A549 (cell line): ENCODE results near the gene AUTS2. TPM values are rescaled to one million over a fixed set of nuclear protein-coding genes. Genes with fewer than 3 reads are reported as not detected.

Source experiments
- ATAC-seq, 2 experiments: fragments of 200-7000 bp in 1 of 2; fragments of >200 bp in 1 of 2; cut with Nextera tagmentation in 1 of 2; cut with Tn5 transposase in 1 of 2; 3 replicates each; pipeline versions ENCODE4 v1.8.0 to v1.9.1; 2018 to 2020; ENCODE audit warnings: mild to moderate bottlenecking in 1 of 2, moderate library complexity in 1 of 2
- CTCF ChIA-PET: fragments of 300-600 bp; sonication (Branson Sonifier 250); formaldehyde crosslinking; extraction: SDS; loops from one replicate; lab custom pipeline; 2021; ENCODE audit warnings: antibody characterized with exemption, inconsistent platforms; lab: Yijun Ruan, JAX
- POLR2A ChIA-PET: fragments of 350-600 bp; formaldehyde crosslinking; extraction: SDS; loops from one replicate; lab custom pipeline; 2021; ENCODE audit warnings: antibody characterized with exemption, inconsistent platforms; lab: Yijun Ruan, JAX
- DNase-seq, 2 experiments: peaks; one replicate each; pipeline versions ENCODE4 v3.0.0 to v3.0.0-alpha.2; 2011 to 2016; ENCODE audit warnings: low read depth in 1 of 2, low spot score in 1 of 2
- FAIRE-seq: peaks from 2 replicates; lab custom pipeline; 2011; peaks lifted over from hg19 to GRCh38; lab: Jason Lieb, UNC
- H3K27ac ChIP-seq, 2 experiments: fragments of >200 bp; sonication (Bioruptor Twin); formaldehyde crosslinking; 3 replicates each; pipeline ENCODE4 v1.5.1; 2016 to 2017
- H3K4me1 ChIP-seq: fragments of >200 bp; sonication (Bioruptor Twin); formaldehyde crosslinking; 3 replicates; pipeline ENCODE4 v1.6.1; 2016
- H3K4me2 ChIP-seq: fragments of >200 bp; sonication (Bioruptor Twin); formaldehyde crosslinking; 3 replicates; pipeline ENCODE4 v1.6.1; 2016
- H3K4me3 ChIP-seq: fragments of >200 bp; sonication (Bioruptor Twin); formaldehyde crosslinking; 3 replicates; pipeline ENCODE4 v1.5.1; 2016
- H3K9me3 ChIP-seq: fragments of >200 bp; sonication (Bioruptor Twin); formaldehyde crosslinking; 3 replicates; pipeline ENCODE4 v1.6.1; 2016
- BHLHE40 ChIP-seq: IDR thresholded peaks from 2 replicates; pipeline ENCODE4 v1.6.1; 2012; ENCODE audit warnings: low read depth, low read length, inconsistent platforms
- CBX2 ChIP-seq: fragments of 200-600 bp; sonication (generic); IDR thresholded peaks from 2 replicates; pipeline ENCODE4 v1.6.1; 2016; ENCODE audit warnings: low read depth, mild to moderate bottlenecking, borderline replicate concordance
- CEBPB ChIP-seq, 2 experiments: fragments of >200 bp in 1 of 2; sonication (Bioruptor Twin) in 1 of 2; formaldehyde crosslinking in 1 of 2; IDR thresholded peaks; 2 replicates each; pipeline ENCODE4 v1.6.1; 2012 to 2016
- CHD2 ChIP-seq: fragments of 150-350 bp; IDR thresholded peaks from 2 replicates; pipeline ENCODE4 v1.6.1; 2014; ENCODE audit warnings: low read length; ENCODE audit not compliant: partially characterized antibody
- CHD4 ChIP-seq: fragments of 200-600 bp; sonication (generic); IDR thresholded peaks from 2 replicates; pipeline ENCODE4 v1.6.1; 2016; ENCODE audit warnings: antibody characterized with exemption, mild to moderate bottlenecking, borderline replicate concordance
- EHF ChIP-seq: fragments of 250-450 bp; sonication (Bioruptor Pico); IDR thresholded peaks from 2 replicates; pipeline ENCODE4 v1.5.0; 2020; ENCODE audit warnings: mild to moderate bottlenecking
- FOSB ChIP-seq: fragments of 250-450 bp; sonication (Bioruptor Pico); IDR thresholded peaks from 2 replicates; pipeline ENCODE4 v1.5.0; 2020; ENCODE audit warnings: mild to moderate bottlenecking, moderate library complexity
- FOSL2 ChIP-seq, 2 experiments: fragments of 450-650 bp in 1 of 2; fragments of >200 bp in 1 of 2; sonication (Bioruptor Twin) in 1 of 2; formaldehyde crosslinking; IDR thresholded peaks; 2 replicates each; pipeline versions ENCODE4 v1.5.0 to v1.6.1; 2016 to 2020; ENCODE audit warnings: mild to moderate bottlenecking in 1 of 2, moderate library complexity in 1 of 2
- HOXB5 ChIP-seq: fragments of 250-450 bp; sonication (Bioruptor Pico); IDR thresholded peaks from 2 replicates; pipeline ENCODE4 v1.5.0; 2020; ENCODE audit warnings: mild to moderate bottlenecking, moderate library complexity
- KDM1A ChIP-seq: fragments of 200-600 bp; sonication (generic); IDR thresholded peaks from 2 replicates; pipeline ENCODE4 v1.6.1; 2016; ENCODE audit warnings: low read depth, mild to moderate bottlenecking
- KDM5A ChIP-seq: fragments of 200-600 bp; sonication (generic); IDR thresholded peaks from 2 replicates; pipeline ENCODE4 v1.6.1; 2016; ENCODE audit warnings: antibody characterized with exemption, mild to moderate bottlenecking
- MYC ChIP-seq: IDR thresholded peaks from 2 replicates; pipeline ENCODE4 v1.6.1; 2012; ENCODE audit warnings: mild to moderate bottlenecking, inconsistent platforms, low read length, improper control_type of control experiment, borderline replicate concordance
- NFE2L2 ChIP-seq: fragments of 150-350 bp; conservative IDR thresholded peaks from 2 replicates; pipeline ENCODE4 v1.6.1; 2014; ENCODE audit warnings: low read length
- NPAS2 ChIP-seq: fragments of 250-450 bp; sonication (Bioruptor Pico); IDR thresholded peaks from 2 replicates; pipeline ENCODE4 v1.8.0; 2022; ENCODE audit warnings: mild to moderate bottlenecking, moderate library complexity, borderline replicate concordance
- RCOR1 ChIP-seq: fragments of 150-350 bp; IDR thresholded peaks from 2 replicates; pipeline ENCODE4 v1.6.1; 2014; ENCODE audit warnings: antibody characterized with exemption, low read length, low read depth
- RNF2 ChIP-seq: fragments of 200-600 bp; sonication (generic); IDR thresholded peaks from 2 replicates; pipeline ENCODE4 v1.6.1; 2016; ENCODE audit warnings: low read depth, mild to moderate bottlenecking, antibody characterized with exemption, moderate library complexity, borderline replicate concordance
- SMC3 ChIP-seq: fragments of >200 bp; sonication (Bioruptor Twin); formaldehyde crosslinking; IDR thresholded peaks from 3 replicates; pipeline ENCODE4 v1.6.1; 2018; ENCODE audit warnings: inconsistent platforms
- SREBF2 ChIP-seq: fragments of 450-650 bp; IDR thresholded peaks from 2 replicates; pipeline ENCODE4 v1.6.1; 2014; ENCODE audit warnings: mild to moderate bottlenecking, moderate library complexity
- TFCP2L1 ChIP-seq: fragments of 250-450 bp; sonication (Bioruptor Pico); IDR thresholded peaks from 2 replicates; pipeline ENCODE4 v1.5.0; 2021; ENCODE audit warnings: mild to moderate bottlenecking
- USF2 ChIP-seq: fragments of 450-650 bp; IDR thresholded peaks from 2 replicates; pipeline ENCODE4 v1.6.1; 2014; ENCODE audit warnings: antibody characterized with exemption
- ZC3H11A ChIP-seq: fragments of 450-650 bp; IDR thresholded peaks from 2 replicates; pipeline ENCODE4 v1.6.1; 2014; ENCODE audit warnings: antibody characterized with exemption, mild to moderate bottlenecking
- ZFP36 ChIP-seq: fragments of 450-650 bp; IDR thresholded peaks from 2 replicates; pipeline ENCODE4 v1.6.1; 2014; ENCODE audit warnings: borderline replicate concordance; ENCODE audit not compliant: partially characterized antibody
- WGBS: methylation state at CpG from one replicate; pipeline ENCODE4 v1.1.6; 2017; ENCODE audit errors: missing lambda C conversion rate; 5-methylcytosine and 5-hydroxymethylcytosine counted together
- polyA plus RNA-seq, 4 experiments: library from polyadenylated mRNA; depleted of rRNA in 3 of 4; stranded (reverse); fragments of >200 nt; fragmentation: RNase III in 1 of 4; extraction: RNeasy Plus Mini Kit Qiagen cat#74134 plus additional on column Dnase treatment in 1 of 4; gene quantifications; 2 replicates in 3 of 4; 3 replicates in 1 of 4; pipeline ENCODE4 v1.2.3, GENCODE V29; 2011 to 2017
- TF ChIP-seq, protein P1 (sequence below): fragments of 250-450 bp; sonication (Bioruptor Pico); IDR thresholded peaks from 2 replicates; pipeline ENCODE4 v1.5.0; 2020; ENCODE audit warnings: low read depth, mild to moderate bottlenecking, moderate library complexity
- TF ChIP-seq, protein P2 (sequence below): fragments of 150-350 bp; IDR thresholded peaks from 2 replicates; pipeline ENCODE4 v1.6.1; 2014; ENCODE audit warnings: low read depth, mild to moderate bottlenecking, low read length
- TF ChIP-seq, protein P3 (sequence below): fragments of 250-450 bp; sonication (Bioruptor Pico); IDR thresholded peaks from 2 replicates; pipeline ENCODE4 v1.5.0; 2021; ENCODE audit warnings: mild to moderate bottlenecking, moderate library complexity, borderline replicate concordance
- TF ChIP-seq, protein P4 (sequence below): IDR thresholded peaks from 2 replicates; pipeline ENCODE4 v1.6.1; 2012

The AUTS2 gene
- polyA plus RNA-seq, 2 of the 4 experiments (the other 2 are of a cell fraction) = 1.6 to 3.6 TPM

- POLR2A ChIA-PET = no interaction called here
Observed at GRCh38 chr7:69685293-69685631, 87.0 kb downstream of the AUTS2 start.

GRCh38 chr7:69686366-69686765 is 88.1 kb downstream of the AUTS2 start:
- Histone ChIP-seq H3K4me3 (no peak overlapping the region), H3K4me2 (no peak overlapping the region), H3K4me1 (peaks cover 4% of the 10 kb centered on the region; the same call in 1 of the 3 replicates), H3K9me3 (no peaks in the 10 kb centered on the region), H3K27ac (no peak overlapping the region)
- DNase-seq (no peak), FAIRE-seq (no peak), ATAC-seq (no peak)
- TF ChIP-seq ZC3H11A (no peak), RNF2 (no peak), CHD2 (no peak), FOSL2 (IDR thresholded peaks at IDR 0.05) (no peak), FOSL2 (CRISPR knock-in tag; IDR thresholded peaks at IDR 0.05) (no peak), KDM5A (no peak), CHD4 (no peak), SMC3 (no peak), MYC (no peak), RCOR1 (no peak), FOSB (no peak), KDM1A (no peak), TFCP2L1 (CRISPR knock-in tag) (no peak), HOXB5 (CRISPR knock-in tag) (no peak), EHF (no peak), NPAS2 (CRISPR knock-in tag) (no peak), ZFP36 (no peak)
- TF ChIP-seq, protein P1, sequence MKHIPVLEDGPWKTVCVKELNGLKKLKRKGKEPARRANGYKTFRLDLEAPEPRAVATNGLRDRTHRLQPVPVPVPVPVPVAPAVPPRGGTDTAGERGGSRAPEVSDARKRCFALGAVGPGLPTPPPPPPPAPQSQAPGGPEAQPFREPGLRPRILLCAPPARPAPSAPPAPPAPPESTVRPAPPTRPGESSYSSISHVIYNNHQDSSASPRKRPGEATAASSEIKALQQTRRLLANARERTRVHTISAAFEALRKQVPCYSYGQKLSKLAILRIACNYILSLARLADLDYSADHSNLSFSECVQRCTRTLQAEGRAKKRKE = no peak
- TF ChIP-seq, protein P2, sequence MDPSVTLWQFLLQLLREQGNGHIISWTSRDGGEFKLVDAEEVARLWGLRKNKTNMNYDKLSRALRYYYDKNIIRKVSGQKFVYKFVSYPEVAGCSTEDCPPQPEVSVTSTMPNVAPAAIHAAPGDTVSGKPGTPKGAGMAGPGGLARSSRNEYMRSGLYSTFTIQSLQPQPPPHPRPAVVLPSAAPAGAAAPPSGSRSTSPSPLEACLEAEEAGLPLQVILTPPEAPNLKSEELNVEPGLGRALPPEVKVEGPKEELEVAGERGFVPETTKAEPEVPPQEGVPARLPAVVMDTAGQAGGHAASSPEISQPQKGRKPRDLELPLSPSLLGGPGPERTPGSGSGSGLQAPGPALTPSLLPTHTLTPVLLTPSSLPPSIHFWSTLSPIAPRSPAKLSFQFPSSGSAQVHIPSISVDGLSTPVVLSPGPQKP = no peak
- TF ChIP-seq, protein P3, sequence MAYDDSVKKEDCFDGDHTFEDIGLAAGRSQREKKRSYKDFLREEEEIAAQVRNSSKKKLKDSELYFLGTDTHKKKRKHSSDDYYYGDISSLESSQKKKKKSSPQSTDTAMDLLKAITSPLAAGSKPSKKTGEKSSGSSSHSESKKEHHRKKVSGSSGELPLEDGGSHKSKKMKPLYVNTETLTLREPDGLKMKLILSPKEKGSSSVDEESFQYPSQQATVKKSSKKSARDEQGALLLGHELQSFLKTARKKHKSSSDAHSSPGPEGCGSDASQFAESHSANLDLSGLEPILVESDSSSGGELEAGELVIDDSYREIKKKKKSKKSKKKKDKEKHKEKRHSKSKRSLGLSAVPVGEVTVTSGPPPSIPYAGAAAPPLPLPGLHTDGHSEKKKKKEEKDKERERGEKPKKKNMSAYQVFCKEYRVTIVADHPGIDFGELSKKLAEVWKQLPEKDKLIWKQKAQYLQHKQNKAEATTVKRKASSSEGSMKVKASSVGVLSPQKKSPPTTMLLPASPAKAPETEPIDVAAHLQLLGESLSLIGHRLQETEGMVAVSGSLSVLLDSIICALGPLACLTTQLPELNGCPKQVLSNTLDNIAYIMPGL (CRISPR knock-in tag) = no peak
- CTCF ChIA-PET = interaction anchor here (0.8 kb wide), 1 partner anchor 9 kb away, joined by 3 read pairs; no protein-coding TSS in a partner anchor
- POLR2A ChIA-PET = no interaction called here
- WGBS = 80% methylated on average over 2 of the region's 2 CpGs

More at GRCh38 chr7:69685293-69685631, 87.0 kb downstream of the AUTS2 start:
- TF ChIP-seq BHLHE40 = no peak
- TF ChIP-seq FOSL2 (IDR thresholded peaks at IDR 0.05) = no peak
- TF ChIP-seq FOSL2 (CRISPR knock-in tag; IDR thresholded peaks at IDR 0.05) = no peak
- TF ChIP-seq HOXB5 (CRISPR knock-in tag) = no peak
- TF ChIP-seq USF2 = no peak
- TF ChIP-seq SMC3 = no peak
- TF ChIP-seq, protein P3 (CRISPR knock-in tag) = no peak
- TF ChIP-seq CBX2 = no peak
- no peak for TF ChIP-seq SREBF2
- TF ChIP-seq NFE2L2 = no peak
- TF ChIP-seq FOSB = no peak
- TF ChIP-seq CEBPB (IDR thresholded peaks at IDR 0.05) = no peak
- TF ChIP-seq, protein P4, sequence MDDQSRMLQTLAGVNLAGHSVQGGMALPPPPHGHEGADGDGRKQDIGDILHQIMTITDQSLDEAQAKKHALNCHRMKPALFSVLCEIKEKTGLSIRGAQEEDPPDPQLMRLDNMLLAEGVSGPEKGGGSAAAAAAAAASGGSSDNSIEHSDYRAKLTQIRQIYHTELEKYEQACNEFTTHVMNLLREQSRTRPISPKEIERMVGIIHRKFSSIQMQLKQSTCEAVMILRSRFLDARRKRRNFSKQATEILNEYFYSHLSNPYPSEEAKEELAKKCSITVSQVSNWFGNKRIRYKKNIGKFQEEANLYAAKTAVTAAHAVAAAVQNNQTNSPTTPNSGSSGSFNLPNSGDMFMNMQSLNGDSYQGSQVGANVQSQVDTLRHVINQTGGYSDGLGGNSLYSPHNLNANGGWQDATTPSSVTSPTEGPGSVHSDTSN = no peak
- no peak for TF ChIP-seq ZC3H11A
- ATAC-seq (no peak), DNase-seq (no peak), FAIRE-seq (no peak)
- CTCF ChIA-PET = no interaction called here
- Histone ChIP-seq H3K9me3 (no peaks in the 10 kb centered on the region), H3K4me1 (peaks cover 4% of the 10 kb centered on the region; the same call in 1 of the 3 replicates), H3K4me2 (no peak overlapping the region), H3K27ac (no peak overlapping the region), H3K4me3 (no peak overlapping the region)
- WGBS = 11% methylated on average over 1 of the region's 1 CpG
